Neural progenitor cell (in vitro differentiated cells): ENCODE data around the gene CLDN20.

Experiments used
- CTCF ChIP-seq: fragments of 200-600 bp; sonication (generic); IDR thresholded peaks from 2 replicates; pipeline ENCODE4 v1.5.1; 2017; ENCODE audit warnings: antibody characterized with exemption, mild to moderate bottlenecking
- EZH2phosphoT487 ChIP-seq: fragments of 200-600 bp; sonication (generic); IDR thresholded peaks from 2 replicates; pipeline ENCODE4 v1.6.1; 2017; ENCODE audit warnings: antibody characterized with exemption

DNA sequence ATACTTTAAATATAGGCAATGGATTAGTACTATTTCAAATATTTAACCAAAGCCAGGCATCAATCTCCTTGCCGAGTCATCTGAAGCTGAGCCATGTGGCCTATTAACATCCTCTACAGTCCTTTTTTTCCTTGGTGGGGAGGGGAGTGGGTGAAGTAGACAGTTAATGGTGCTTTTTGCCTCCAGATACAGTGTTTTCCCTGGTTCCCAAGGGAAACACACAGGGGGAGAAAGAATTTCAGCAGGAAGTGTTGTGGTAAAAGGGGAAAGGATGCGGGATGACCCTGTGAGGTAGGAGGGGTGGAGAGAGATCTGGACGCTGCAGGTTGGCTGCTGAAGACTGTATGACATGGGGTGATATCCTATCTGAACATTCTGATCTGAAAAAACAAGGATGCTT lies 9.6 kb downstream of the CLDN20 start:
- no peak for TF ChIP-seq CTCF
- TF ChIP-seq EZH2phosphoT487, result no peak
